Cardiac fibroblast (primary cell): ENCODE measurements around the gene C1orf167.
A peak's percentile ranks its signal among the peaks of the same experiment; 100 is the strongest.

Source experiments
- DNase-seq, 2 donors: peaks; one replicate each; pipeline versions ENCODE4 v3.0.0 to v3.0.0-alpha.2; 2010; ENCODE audit warnings: low read depth in 2 of 2
- H3K4me3 ChIP-seq, 2 donors: replicated peaks in 1 of 2; 1 replicate in 1 of 2; 2 replicates in 1 of 2; pipeline ENCODE4 v1.5.1; 2011; ENCODE audit warnings: low read depth in 2 of 2, low read length in 2 of 2, mild to moderate bottlenecking in 2 of 2, moderate library complexity in 1 of 2
- CTCF ChIP-seq: IDR thresholded peaks from one replicate; pipeline ENCODE4 v1.5.1; 2011; ENCODE audit warnings: low read depth, mild to moderate bottlenecking, low read length, inconsistent platforms

C1orf167 gene

DNA sequence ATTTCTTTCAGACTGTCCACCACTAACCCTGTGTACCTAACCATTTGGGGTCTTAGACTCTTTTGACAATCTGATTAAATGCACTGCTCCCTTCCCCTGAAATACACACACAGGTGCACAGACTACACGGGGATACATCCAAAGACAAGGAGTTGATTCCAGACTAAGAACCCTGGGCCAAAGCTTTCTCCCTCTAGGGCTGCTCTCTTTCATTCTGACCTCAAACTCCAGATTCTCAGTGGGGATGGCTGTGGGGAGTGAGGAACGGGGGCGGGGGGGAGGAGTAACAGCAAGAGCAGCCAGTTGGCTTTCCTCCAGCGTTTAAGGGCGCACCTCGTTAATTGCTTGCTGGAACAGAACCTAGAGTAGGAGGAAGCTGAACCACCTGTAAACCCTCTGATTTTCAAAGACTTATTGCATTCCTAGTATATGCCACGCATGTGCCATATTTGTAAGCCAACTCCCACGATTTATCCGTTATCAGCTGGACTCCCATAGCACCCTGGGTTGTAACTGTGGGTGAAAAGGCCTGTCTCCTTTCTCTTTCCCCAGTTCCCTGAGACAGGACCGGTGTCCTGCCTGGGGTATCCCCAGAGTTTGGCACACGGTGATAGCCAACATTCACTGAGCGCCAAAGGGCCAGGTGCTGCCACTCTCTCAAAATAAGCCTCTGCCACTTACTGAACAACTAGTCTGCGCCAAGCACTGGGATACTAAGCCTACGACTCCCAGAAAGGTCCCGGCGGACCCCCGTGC, 42.9 kb downstream of the C1orf167 start:
- TF ChIP-seq CTCF: no peak
- DNase-seq: peak; percentile 45 to 85
- H3K4me3 ChIP-seq: peak overlapping the region; percentile 70 to 94

DNA sequence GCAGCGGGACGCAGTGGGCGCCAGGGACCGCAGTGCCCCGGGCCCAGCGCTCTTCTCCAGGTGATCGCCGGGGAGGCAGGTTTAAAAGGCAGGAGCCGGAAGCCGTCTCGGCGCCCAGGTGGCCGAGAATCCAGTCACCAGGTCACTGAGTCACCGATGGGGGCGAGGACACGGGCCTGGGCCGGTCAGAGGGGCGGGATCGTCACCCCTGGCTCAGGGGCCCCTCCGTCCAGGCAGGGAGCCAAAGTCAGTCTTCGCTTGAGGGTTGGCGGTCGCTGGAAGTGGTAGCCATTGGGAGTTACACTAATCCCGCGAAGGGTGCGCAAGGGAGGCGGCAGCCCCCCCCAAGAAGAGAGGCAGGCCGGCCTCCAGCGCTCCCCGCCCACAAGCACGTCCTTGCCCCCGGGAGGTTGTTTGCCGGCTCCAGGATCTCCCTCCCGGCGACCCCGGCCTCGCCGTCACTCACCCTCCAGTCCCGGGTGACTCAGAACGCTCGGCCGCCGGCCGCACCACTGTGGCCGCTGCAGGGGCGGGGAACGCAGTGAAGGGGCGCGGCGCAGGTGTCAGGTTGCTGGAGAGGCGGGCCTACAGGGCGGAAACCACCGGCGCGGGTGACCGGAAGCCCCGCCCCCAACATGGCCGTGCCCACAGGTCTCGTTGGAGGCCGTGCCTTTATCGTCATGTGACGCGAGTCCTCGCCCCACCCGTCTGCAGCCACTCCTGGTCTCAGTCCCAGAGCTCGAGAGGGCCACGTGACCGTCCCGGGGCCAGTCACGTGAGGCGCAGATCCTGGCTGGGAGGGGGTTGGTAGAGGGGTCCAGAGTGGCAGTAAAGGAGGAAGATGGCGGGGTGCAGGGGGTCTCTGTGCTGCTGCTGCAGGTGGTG, 43.7 kb downstream of the C1orf167 start, which contains the start of the genes CLCN6 and MTHFR:
Gene CLCN6, plus strand, starts transcription at position 770 of the 885 bp plus-strand sequence. Its CDS starts 72 bp downstream, at position 842.
Gene MTHFR, minus strand, starts transcription at position 543 of the 885 bp plus-strand sequence. CDS start 2,848 bp downstream, outside the sequence.
- H3K4me3 ChIP-seq: peak within 1 kb of the TSS; percentile 70 to 94
- no peak for TF ChIP-seq CTCF
- peak; percentile 99 to 100 for DNase-seq

- TF ChIP-seq CTCF: no peak
- H3K4me3 ChIP-seq: peak overlapping the region; percentile 70 to 94
- DNase-seq: peak; percentile 42 to 47
Measured at GRCh38 chr1:11806307-11806936, 44.4 kb downstream of the C1orf167 start.

DNA sequence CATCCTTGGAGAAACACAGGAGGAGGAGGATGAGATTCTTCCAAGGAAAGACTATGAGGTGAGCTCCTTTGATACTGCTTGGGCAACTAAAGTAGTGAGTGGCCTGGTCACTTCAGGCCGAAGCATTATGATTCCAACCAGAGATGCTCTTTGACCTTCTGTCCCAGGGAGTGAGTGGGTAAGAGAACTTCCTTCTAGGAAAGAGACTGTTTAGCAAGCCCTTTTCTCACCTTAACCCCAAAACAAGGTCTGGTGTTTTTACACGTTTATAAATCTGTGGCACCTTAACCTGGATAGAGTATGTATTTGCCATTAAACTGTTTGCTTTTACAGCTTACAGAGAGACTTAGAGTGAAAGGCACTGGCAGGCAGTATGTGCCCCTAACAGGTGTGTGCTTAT, 45.1 kb downstream of the C1orf167 start:
- DNase-seq: no peak
- H3K4me3 ChIP-seq: peak overlapping the region; percentile 70 to 94
- TF ChIP-seq CTCF: no peak

DNA sequence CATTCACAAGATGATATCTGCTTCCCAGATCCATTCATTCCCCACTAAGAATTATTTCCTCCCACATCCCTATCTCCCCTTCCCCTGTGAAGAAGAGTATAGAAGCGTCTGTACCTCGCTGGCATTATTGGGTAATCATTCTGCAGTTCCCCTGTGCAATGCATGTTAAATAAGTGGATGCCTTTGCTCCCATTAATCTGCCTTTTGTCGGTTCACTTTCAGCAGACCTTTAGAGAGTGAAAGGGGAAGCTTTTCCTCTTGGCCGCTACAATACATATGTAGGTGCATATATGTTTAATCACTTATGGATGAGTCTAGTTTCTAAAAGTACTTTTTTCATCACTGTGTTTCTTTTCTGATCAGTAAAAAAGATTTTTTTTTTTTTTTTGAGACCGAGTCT, 51.0 kb downstream of the C1orf167 start:
- TF ChIP-seq CTCF: no peak
- no peak overlapping the region for H3K4me3 ChIP-seq
- no peak for DNase-seq

- DNase-seq: no peak
- no peak overlapping the region for H3K4me3 ChIP-seq
- no peak for TF ChIP-seq CTCF
Measured at GRCh38 chr1:11817192-11817591, 55.2 kb downstream of the C1orf167 start.
